ENCODE results near the gene CNIH4. TPM values are rescaled to one million over a fixed set of nuclear protein-coding genes. Genes with fewer than 3 reads are reported as not detected.
"Not testable (repeated sequence)": the region's sequence is repeated elsewhere in the genome, so short reads cannot be mapped to it uniquely, and the experiment has no call there.

The CNIH4 gene
- total and polyA plus RNA-seq, 2 experiments from 2014 or later, result 62.7 to 106 TPM

- peaks cover 8% of the 10 kb centered on the region for H3K4me1 ChIP-seq (ENCODE audit: insufficient read depth)
- peaks cover 24% of the 10 kb centered on the region for H4K20me1 ChIP-seq (ENCODE audit: insufficient read depth, poor library complexity, severe bottlenecking)
- peaks cover 88% of the 10 kb centered on the region for H3K79me2 ChIP-seq
- no peaks in the 10 kb centered on the region for H3K36me3 ChIP-seq (replicated peaks; ENCODE audit: insufficient read depth, low read depth)
- H3K4me3 ChIP-seq, result no peak overlapping the region
- H3K9me3 ChIP-seq (ENCODE audit: low read depth), result no peaks in the 10 kb centered on the region
- H3K27ac ChIP-seq, result no peak overlapping the region
- TF ChIP-seq CTCF (IDR thresholded peaks at IDR 0.05; ENCODE audit: poor library complexity) (no peak), EZH2 (IDR thresholded peaks at IDR 0.05; ENCODE audit: borderline replicate concordance) (no peak), EZH2phosphoT487 (IDR thresholded peaks at IDR 0.05; ENCODE audit: low read depth, severe bottlenecking, unreplicated experiment) (no peak)
- no peaks in the 10 kb centered on the region for H3K27me3 ChIP-seq
- WGBS (ENCODE audit: low lambda C conversion rate, missing lambda C conversion rate), result 96% methylated on average over 1 of the region's 1 CpG
- no peak for DNase-seq (ENCODE audit: low spot score)
- H3K4me2 ChIP-seq, result no peak overlapping the region
- H2AFZ ChIP-seq, result no peak overlapping the region
- no peaks in the 10 kb centered on the region for H3K9me2 ChIP-seq (replicated peaks; ENCODE audit: insufficient read depth)
Measured at GRCh38 chr1:224427346-224427745, 70.7 kb downstream of the CNIH4 start.

GRCh38 chr1:224428713-224429112, 72.0 kb downstream of the CNIH4 start:
- H3K9me3 ChIP-seq (ENCODE audit: low read depth); H2AFZ ChIP-seq; H3K4me2 ChIP-seq; DNase-seq (ENCODE audit: low spot score); H3K9me2 ChIP-seq (replicated peaks; ENCODE audit: insufficient read depth); H3K4me3 ChIP-seq; H3K4me1 ChIP-seq (ENCODE audit: insufficient read depth); H3K36me3 ChIP-seq (replicated peaks; ENCODE audit: insufficient read depth, low read depth); H3K27me3 ChIP-seq; H3K27ac ChIP-seq: not testable (repeated sequence)
- Histone ChIP-seq H3K79me2 (peaks cover 96% of the 10 kb centered on the region), H4K20me1 (ENCODE audit: insufficient read depth, poor library complexity, severe bottlenecking) (peaks cover 38% of the 10 kb centered on the region)
- WGBS (ENCODE audit: low lambda C conversion rate, missing lambda C conversion rate), result 91% methylated on average over 7 of the region's 7 CpGs

Small RNAs within 50 kb of the gene (microRNA-seq; reads per million reads assigned to microRNA genes)
- gene MIR4742, result 7.2 reads per million, percentile 18 among the genes with 10 or more reads in this experiment

Small RNAs within 50 kb of the gene (small RNA-seq; reads per million reads assigned to genes)
- 0.25 reads per million for gene MIR4742

Other genes starting within 250 kb of the CNIH4 start
- gene FBXO28, start 242.8 kb upstream of the CNIH4 start, total RNA-seq, result 26.6 and 28.3 TPM in 2 replicates
- 12.7 and 17.1 TPM in 2 replicates for gene FBXO28, start 242.8 kb upstream of the CNIH4 start, polyA plus RNA-seq
- gene DEGS1, start 173.6 kb upstream of the CNIH4 start, total RNA-seq, result 88.7 and 97.4 TPM in 2 replicates
- gene DEGS1, start 173.6 kb upstream of the CNIH4 start, polyA plus RNA-seq, result 107 and 109 TPM in 2 replicates
- gene NVL, start 26.7 kb upstream of the CNIH4 start, total RNA-seq, result 28.9 and 34.7 TPM in 2 replicates
- gene NVL, start 26.7 kb upstream of the CNIH4 start, polyA plus RNA-seq, result 15.9 and 16.5 TPM in 2 replicates
- 63.4 and 72.1 TPM in 2 replicates for gene WDR26, start 77.9 kb downstream of the CNIH4 start, total RNA-seq
- gene WDR26, start 77.9 kb downstream of the CNIH4 start, polyA plus RNA-seq, result 9.4 and 11.7 TPM in 2 replicates

Measured in hepatocyte (in vitro differentiated cells).